ENCODE measurements around the gene CLCN4.

- TF ChIP-seq CTCF (IDR thresholded peaks at IDR 0.05) (no peak), POLR2A (IDR thresholded peaks at IDR 0.05) (no peak), POLR2AphosphoS5 (IDR thresholded peaks at IDR 0.05) (no peak)
Measured at GRCh38 chrX:10206317-10206716, 49.5 kb downstream of the CLCN4 start.

Data from breast epithelium (tissue), 3 donors.